HFF-Myc (cell line): Measurements from ENCODE around the gene ROBO2.

Experiments
- DNase-seq: peaks from one replicate; pipeline ENCODE4 v3.0.0-alpha.2; 2011; ENCODE audit warnings: low read depth; ENCODE audit errors: extremely low read depth
- H3K4me3 ChIP-seq: replicated peaks from 2 replicates; pipeline ENCODE4 v1.5.1; 2011; ENCODE audit warnings: low read depth, mild to moderate bottlenecking, control low read depth, low read length
- TF ChIP-seq, protein P1 (sequence below): IDR thresholded peaks from 2 replicates; pipeline ENCODE4 v1.5.1; 2012; ENCODE audit warnings: mild to moderate bottlenecking, low read depth, low read length, control low read depth; ENCODE audit errors: missing control alignments

Gene ROBO2

DNA sequence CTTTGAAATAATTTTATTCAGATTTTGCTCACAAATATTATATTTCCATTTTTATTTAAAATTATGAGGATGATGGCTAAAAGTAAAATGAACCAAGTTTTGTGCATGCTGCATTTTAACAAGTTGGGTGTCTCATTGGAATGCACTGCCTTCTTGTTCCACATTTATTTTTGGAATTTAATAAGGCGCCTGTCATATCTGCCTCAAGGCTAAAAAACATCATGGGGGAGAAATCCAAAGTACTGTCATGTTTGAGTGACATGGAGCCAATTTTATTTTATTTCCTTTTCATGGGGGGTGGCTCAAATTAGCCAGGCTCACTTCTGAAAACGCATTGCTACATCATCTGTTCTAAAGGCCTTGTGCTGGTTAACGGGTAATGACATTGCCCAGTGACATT, 205.1 kb downstream of the ROBO2 start:
- no peak overlapping the region for H3K4me3 ChIP-seq
- TF ChIP-seq, protein P1, sequence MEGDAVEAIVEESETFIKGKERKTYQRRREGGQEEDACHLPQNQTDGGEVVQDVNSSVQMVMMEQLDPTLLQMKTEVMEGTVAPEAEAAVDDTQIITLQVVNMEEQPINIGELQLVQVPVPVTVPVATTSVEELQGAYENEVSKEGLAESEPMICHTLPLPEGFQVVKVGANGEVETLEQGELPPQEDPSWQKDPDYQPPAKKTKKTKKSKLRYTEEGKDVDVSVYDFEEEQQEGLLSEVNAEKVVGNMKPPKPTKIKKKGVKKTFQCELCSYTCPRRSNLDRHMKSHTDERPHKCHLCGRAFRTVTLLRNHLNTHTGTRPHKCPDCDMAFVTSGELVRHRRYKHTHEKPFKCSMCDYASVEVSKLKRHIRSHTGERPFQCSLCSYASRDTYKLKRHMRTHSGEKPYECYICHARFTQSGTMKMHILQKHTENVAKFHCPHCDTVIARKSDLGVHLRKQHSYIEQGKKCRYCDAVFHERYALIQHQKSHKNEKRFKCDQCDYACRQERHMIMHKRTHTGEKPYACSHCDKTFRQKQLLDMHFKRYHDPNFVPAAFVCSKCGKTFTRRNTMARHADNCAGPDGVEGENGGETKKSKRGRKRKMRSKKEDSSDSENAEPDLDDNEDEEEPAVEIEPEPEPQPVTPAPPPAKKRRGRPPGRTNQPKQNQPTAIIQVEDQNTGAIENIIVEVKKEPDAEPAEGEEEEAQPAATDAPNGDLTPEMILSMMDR: no peak
- no peak for DNase-seq

- TF ChIP-seq, protein P1: no peak
- H3K4me3 ChIP-seq: no peak overlapping the region
- DNase-seq: no peak
These were observed 207.2 kb downstream of the ROBO2 start for GRCh38 chr3:77247061-77247460.

DNA sequence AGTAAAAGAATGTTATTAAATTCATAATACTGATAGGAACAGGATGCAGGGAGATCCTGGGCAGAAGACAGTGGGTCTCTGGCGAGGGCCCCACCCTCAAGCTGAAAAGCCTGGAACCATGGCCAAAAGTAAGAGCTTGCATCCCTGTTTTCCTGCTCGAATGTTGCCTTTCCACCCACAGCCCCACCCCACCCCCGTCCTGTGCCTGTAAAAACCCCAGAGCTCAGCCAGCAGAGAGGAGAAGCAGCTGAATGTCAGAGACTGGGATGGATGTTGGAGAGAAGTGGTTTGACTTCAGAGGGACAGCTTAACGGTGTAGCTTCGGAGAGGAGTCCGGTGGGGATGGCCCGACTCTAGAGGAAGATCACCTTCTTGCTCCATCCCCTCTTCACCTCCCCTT, 207.9 kb downstream of the ROBO2 start:
- no peak for DNase-seq
- no peak overlapping the region for H3K4me3 ChIP-seq
- TF ChIP-seq, protein P1: no peak

DNA sequence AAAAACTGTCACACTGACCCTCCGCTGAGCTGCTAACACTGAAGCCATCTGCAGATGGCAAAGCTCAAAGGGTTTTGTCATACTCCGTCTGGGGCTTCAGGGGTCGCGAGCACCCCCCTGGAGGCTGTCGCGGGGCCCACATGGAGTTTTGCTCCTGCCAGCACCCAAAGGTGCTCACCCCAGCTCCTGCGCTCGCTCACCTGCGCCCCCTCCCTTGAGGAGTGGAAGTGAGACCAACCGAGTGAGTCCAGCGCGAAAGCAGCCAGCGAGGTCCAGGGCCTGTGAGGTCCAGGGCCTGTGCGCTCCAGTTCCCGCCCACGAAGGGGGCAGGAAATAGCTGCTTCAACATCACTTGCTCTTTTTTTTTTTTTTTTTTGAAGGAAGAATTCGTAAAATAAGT, 208.5 kb downstream of the ROBO2 start:
- no peak for DNase-seq
- TF ChIP-seq, protein P1: no peak
- no peak overlapping the region for H3K4me3 ChIP-seq

GRCh38 chr3:77251136-77251535, 211.2 kb downstream of the ROBO2 start:
- TF ChIP-seq, protein P1: no peak
- no peak overlapping the region for H3K4me3 ChIP-seq
- DNase-seq: no peak

DNA sequence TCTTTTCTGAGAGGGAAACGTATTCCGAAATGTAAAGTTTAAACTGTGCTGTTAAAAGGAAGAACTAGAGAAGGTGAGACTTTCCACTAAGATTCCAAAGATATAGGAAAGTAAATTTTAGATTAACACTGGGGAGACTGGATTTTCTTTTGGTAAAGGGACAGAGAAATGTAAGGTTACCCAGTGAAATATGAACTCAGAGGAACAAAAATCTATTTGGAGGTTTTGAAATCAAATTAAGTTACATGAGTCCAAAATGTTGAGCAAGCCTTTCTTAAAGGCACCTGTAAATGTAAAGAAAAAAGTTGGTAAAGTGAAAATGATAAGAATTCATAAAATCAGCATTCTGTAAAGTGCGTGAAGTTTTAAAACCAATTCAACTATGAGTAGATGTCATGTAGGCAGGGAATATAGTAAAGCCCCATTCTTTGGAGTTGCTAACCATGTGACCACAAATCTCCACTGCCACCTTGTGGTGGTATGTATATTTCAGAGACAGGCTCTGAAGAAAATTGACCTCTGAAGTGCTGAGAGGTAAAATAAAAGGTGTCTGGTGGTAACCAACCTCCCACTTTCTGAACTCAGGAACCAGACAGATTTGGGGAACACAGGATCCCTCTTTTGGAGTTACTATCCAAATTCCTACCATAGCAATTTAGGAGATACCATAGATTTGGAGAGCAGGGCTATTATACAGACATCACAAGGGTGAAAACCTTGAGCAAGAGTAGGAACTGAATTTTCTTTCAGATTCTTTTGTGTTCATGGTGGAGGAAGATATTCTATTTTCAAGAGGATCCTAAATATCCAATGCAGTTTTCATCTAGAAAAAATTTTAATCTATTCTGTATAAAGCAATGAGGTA, 215.3 kb downstream of the ROBO2 start:
- TF ChIP-seq, protein P1: peak; percentile 61
- peak; percentile 50 for DNase-seq
- no peak overlapping the region for H3K4me3 ChIP-seq
